ENCODE data around the gene CBX4.

Gene CBX4

GRCh38 chr17:79845601-79845949 is 6.3 kb upstream of the CBX4 start:
- no peaks in the 10 kb centered on the region for H3K36me3 ChIP-seq (ENCODE audit: control insufficient read depth, insufficient read depth, low read length)
- peaks cover 3% of the 10 kb centered on the region for H3K27me3 ChIP-seq (ENCODE audit: control insufficient read depth, insufficient read depth, low read length)
- H3K4me1 ChIP-seq, result peaks cover 4% of the 10 kb centered on the region
- H3K9me3 ChIP-seq (ENCODE audit: control insufficient read depth, low read length), result no peaks in the 10 kb centered on the region
- no peaks in the 10 kb centered on the region for H3K79me2 ChIP-seq
- peak overlapping the region; percentile 89 for H2AFZ ChIP-seq
- H3K9ac ChIP-seq, result no peak overlapping the region
- no peak for TF ChIP-seq CTCF (IDR thresholded peaks at IDR 0.05)
- no peak overlapping the region for H3K27ac ChIP-seq
- no peak overlapping the region for H3K4me2 ChIP-seq (ENCODE audit: low read length)
- H3K4me3 ChIP-seq (ENCODE audit: low read depth, low read length), result no peak overlapping the region

GRCh38 chr17:79844869-79845600 is 5.8 kb upstream of the CBX4 start:
- Histone ChIP-seq H3K9ac (no peak overlapping the region), H3K27me3 (ENCODE audit: control insufficient read depth, insufficient read depth, low read length) (peaks cover 3% of the 10 kb centered on the region), H2AFZ (peak overlapping the region; percentile 89), H3K4me1 (peaks cover 4% of the 10 kb centered on the region), H3K4me2 (ENCODE audit: low read length) (peak overlapping the region; percentile 99), H3K27ac (no peak overlapping the region), H3K79me2 (no peaks in the 10 kb centered on the region), H3K9me3 (ENCODE audit: control insufficient read depth, low read length) (no peaks in the 10 kb centered on the region), H3K36me3 (ENCODE audit: control insufficient read depth, insufficient read depth, low read length) (no peaks in the 10 kb centered on the region), H3K4me3 (ENCODE audit: low read depth, low read length) (peak overlapping the region; percentile 24)
- peak; percentile 64 for TF ChIP-seq CTCF (IDR thresholded peaks at IDR 0.05)

- Histone ChIP-seq H3K27me3 (ENCODE audit: control insufficient read depth, insufficient read depth, low read length) (peaks cover 3% of the 10 kb centered on the region), H3K27ac (no peak overlapping the region), H3K9me3 (ENCODE audit: control insufficient read depth, low read length) (no peaks in the 10 kb centered on the region), H3K4me1 (peaks cover 4% of the 10 kb centered on the region), H3K9ac (no peak overlapping the region), H2AFZ (peak overlapping the region; percentile 89), H3K79me2 (no peaks in the 10 kb centered on the region), H3K4me2 (ENCODE audit: low read length) (peak overlapping the region; percentile 99), H3K36me3 (ENCODE audit: control insufficient read depth, insufficient read depth, low read length) (no peaks in the 10 kb centered on the region), H3K4me3 (ENCODE audit: low read depth, low read length) (peak overlapping the region; percentile 76)
- peak; percentile 6 for TF ChIP-seq CTCF (IDR thresholded peaks at IDR 0.05)
Observed at GRCh38 chr17:79843816-79844800, 4.9 kb upstream of the CBX4 start.

GRCh38 chr17:79843474-79843815 is 4.2 kb upstream of the CBX4 start:
- TF ChIP-seq CTCF (IDR thresholded peaks at IDR 0.05), result no peak

More at GRCh38 chr17:79843474-79843815, 4.2 kb upstream of the CBX4 start:
- peak overlapping the region; percentile 99 for H3K4me2 ChIP-seq (ENCODE audit: low read length)
- H3K36me3 ChIP-seq (ENCODE audit: control insufficient read depth, insufficient read depth, low read length), result no peaks in the 10 kb centered on the region
- peak overlapping the region; percentile 76 for H3K4me3 ChIP-seq (ENCODE audit: low read depth, low read length)
- no peak overlapping the region for H3K9ac ChIP-seq
- H3K4me1 ChIP-seq, result peaks cover 4% of the 10 kb centered on the region
- H3K27me3 ChIP-seq (ENCODE audit: control insufficient read depth, insufficient read depth, low read length), result peaks cover 3% of the 10 kb centered on the region
- peak overlapping the region; percentile 89 for H2AFZ ChIP-seq
- H3K27ac ChIP-seq, result no peak overlapping the region
- H3K79me2 ChIP-seq, result no peaks in the 10 kb centered on the region
- no peaks in the 10 kb centered on the region for H3K9me3 ChIP-seq (ENCODE audit: control insufficient read depth, low read length)
